Measurements from ENCODE around the gene TRIL. TPM values are rescaled to one million over a fixed set of nuclear protein-coding genes. Genes with fewer than 3 reads are reported as not detected.

The TRIL gene
- 0.75 and 1.3 TPM in 2 replicates for total RNA-seq

GRCh38 chr7:28958235-28958979 lies at the start of gene TRIL:
Gene TRIL, minus strand, starts transcription at chr7:28958330. Its CDS starts 284 bp downstream, at chr7:28958046.
- Histone ChIP-seq H3K36me3 (ENCODE audit: control insufficient read depth, insufficient read depth, low read length) (no peaks in the 10 kb centered on the region), H3K4me3 (ENCODE audit: low read depth, low read length) (peak within 1 kb of the TSS; percentile 48), H3K27me3 (ENCODE audit: control insufficient read depth, insufficient read depth, low read length) (peaks cover 41% of the 10 kb centered on the region)
- DNase-seq (ENCODE audit: low read depth) = no peak
- TF ChIP-seq CTCF (IDR thresholded peaks at IDR 0.05; ENCODE audit: insufficient read depth, low read length, poor library complexity, severe bottlenecking) = no peak

- DNase-seq (ENCODE audit: low read depth) = no peak
- H3K27me3 ChIP-seq (ENCODE audit: control insufficient read depth, insufficient read depth, low read length) = no peaks in the 10 kb centered on the region
- H3K36me3 ChIP-seq (ENCODE audit: control insufficient read depth, insufficient read depth, low read length) = no peaks in the 10 kb centered on the region
- H3K4me3 ChIP-seq (ENCODE audit: low read depth, low read length) = no peak overlapping the region
- TF ChIP-seq CTCF (IDR thresholded peaks at IDR 0.05; ENCODE audit: insufficient read depth, low read length, poor library complexity, severe bottlenecking) = no peak
These were observed 49.0 kb upstream of the TRIL start for GRCh38 chr7:29007127-29007526.

GRCh38 chr7:29005829-29006228 lies 47.7 kb upstream of the TRIL start:
- no peaks in the 10 kb centered on the region for H3K36me3 ChIP-seq (ENCODE audit: control insufficient read depth, insufficient read depth, low read length)
- peak; percentile 44 for DNase-seq (ENCODE audit: low read depth)
- no peak for TF ChIP-seq CTCF (IDR thresholded peaks at IDR 0.05; ENCODE audit: insufficient read depth, low read length, poor library complexity, severe bottlenecking)

GRCh38 chr7:29005406-29005805 lies 47.3 kb upstream of the TRIL start:
- no peaks in the 10 kb centered on the region for H3K36me3 ChIP-seq (ENCODE audit: control insufficient read depth, insufficient read depth, low read length)
- DNase-seq (ENCODE audit: low read depth) = no peak
- TF ChIP-seq CTCF (IDR thresholded peaks at IDR 0.05; ENCODE audit: insufficient read depth, low read length, poor library complexity, severe bottlenecking) = no peak

More at GRCh38 chr7:29005829-29006228, 47.7 kb upstream of the TRIL start:
- H3K27me3 ChIP-seq (ENCODE audit: control insufficient read depth, insufficient read depth, low read length) = no peaks in the 10 kb centered on the region
- H3K4me3 ChIP-seq (ENCODE audit: low read depth, low read length) = no peak overlapping the region

GRCh38 chr7:29003703-29004102 lies 45.6 kb upstream of the TRIL start:
- H3K27me3 ChIP-seq (ENCODE audit: control insufficient read depth, insufficient read depth, low read length) = no peaks in the 10 kb centered on the region
- TF ChIP-seq CTCF (IDR thresholded peaks at IDR 0.05; ENCODE audit: insufficient read depth, low read length, poor library complexity, severe bottlenecking) = no peak
- H3K4me3 ChIP-seq (ENCODE audit: low read depth, low read length) = no peak overlapping the region
- DNase-seq (ENCODE audit: low read depth) = no peak
- no peaks in the 10 kb centered on the region for H3K36me3 ChIP-seq (ENCODE audit: control insufficient read depth, insufficient read depth, low read length)

More at GRCh38 chr7:29005406-29005805, 47.3 kb upstream of the TRIL start:
- no peak overlapping the region for H3K4me3 ChIP-seq (ENCODE audit: low read depth, low read length)
- no peaks in the 10 kb centered on the region for H3K27me3 ChIP-seq (ENCODE audit: control insufficient read depth, insufficient read depth, low read length)

- Histone ChIP-seq H3K27me3 (ENCODE audit: control insufficient read depth, insufficient read depth, low read length) (no peaks in the 10 kb centered on the region), H3K4me3 (ENCODE audit: low read depth, low read length) (no peak overlapping the region), H3K36me3 (ENCODE audit: control insufficient read depth, insufficient read depth, low read length) (no peaks in the 10 kb centered on the region)
- TF ChIP-seq CTCF (IDR thresholded peaks at IDR 0.05; ENCODE audit: insufficient read depth, low read length, poor library complexity, severe bottlenecking) = no peak
- DNase-seq (ENCODE audit: low read depth) = no peak
These were observed 42.6 kb upstream of the TRIL start for GRCh38 chr7:29000717-29001076.

All from kidney epithelial cell (primary cell).